ENCODE results near the gene PRICKLE2. TPM values are rescaled to one million over a fixed set of nuclear protein-coding genes. Genes with fewer than 3 reads are reported as not detected.

The PRICKLE2 gene
- total and polyA plus RNA-seq, 4 donors = 0.89 to 8.0 (median 3.2) TPM

DNA sequence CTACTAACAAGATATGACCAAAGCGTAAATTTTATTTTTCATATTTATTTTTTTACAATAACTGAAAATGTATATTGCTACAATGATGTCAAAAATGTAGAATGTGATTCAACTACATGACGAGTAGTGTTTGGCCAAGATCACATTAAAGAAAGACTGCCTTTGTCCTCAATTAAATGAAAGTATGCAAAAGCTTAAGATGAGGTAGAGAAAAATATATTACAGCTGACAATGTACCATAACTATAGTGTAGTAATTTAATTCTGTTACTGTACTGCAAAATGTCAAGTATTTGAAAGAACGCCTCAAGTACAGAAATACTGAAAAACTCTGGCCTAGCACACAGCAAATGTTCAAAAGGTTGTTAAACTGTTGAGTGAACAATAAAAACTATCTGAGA is 9.7 kb downstream of the PRICKLE2 start (continued):
- no peak for TF ChIP-seq RAD21 (IDR thresholded peaks at IDR 0.05)
- TF ChIP-seq YY1 (IDR thresholded peaks at IDR 0.05) = no peak

DNA sequence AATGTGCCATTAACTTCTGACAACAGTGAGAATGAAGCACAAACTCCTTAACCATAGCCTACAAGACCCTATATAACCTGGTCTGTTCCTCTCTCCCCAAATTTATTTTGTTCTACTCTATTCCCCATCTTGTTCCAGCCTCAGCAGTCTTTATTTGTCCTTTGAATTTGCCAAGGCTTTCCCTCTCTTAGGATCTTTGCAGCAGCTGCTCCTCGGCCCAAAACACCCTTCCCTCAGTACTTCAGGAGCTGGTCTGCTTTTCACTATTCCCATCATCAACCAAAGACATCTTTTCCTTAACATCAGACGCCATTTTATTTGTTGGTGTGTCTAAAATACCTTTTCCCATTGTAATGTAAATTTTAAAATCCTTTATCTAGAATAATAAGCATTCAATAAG is 10.2 kb downstream of the PRICKLE2 start:
- TF ChIP-seq, protein P1, sequence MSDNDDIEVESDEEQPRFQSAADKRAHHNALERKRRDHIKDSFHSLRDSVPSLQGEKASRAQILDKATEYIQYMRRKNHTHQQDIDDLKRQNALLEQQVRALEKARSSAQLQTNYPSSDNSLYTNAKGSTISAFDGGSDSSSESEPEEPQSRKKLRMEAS (IDR thresholded peaks at IDR 0.05) = no peak
- TF ChIP-seq FOXA2 (IDR thresholded peaks at IDR 0.05) (no peak), RAD21 (IDR thresholded peaks at IDR 0.05) (no peak), FOXA1 (IDR thresholded peaks at IDR 0.05) (no peak), NR2F2 (IDR thresholded peaks at IDR 0.05) (no peak), HNF4A (conservative IDR thresholded peaks at IDR 0.05) (no peak), RXRA (IDR thresholded peaks at IDR 0.05) (no peak), EGR1 (IDR thresholded peaks at IDR 0.05; ENCODE audit: low read depth in 2 of 2) (no peak), YY1 (IDR thresholded peaks at IDR 0.05) (no peak), JUND (IDR thresholded peaks at IDR 0.05) (no peak)
- TF ChIP-seq, protein P2, sequence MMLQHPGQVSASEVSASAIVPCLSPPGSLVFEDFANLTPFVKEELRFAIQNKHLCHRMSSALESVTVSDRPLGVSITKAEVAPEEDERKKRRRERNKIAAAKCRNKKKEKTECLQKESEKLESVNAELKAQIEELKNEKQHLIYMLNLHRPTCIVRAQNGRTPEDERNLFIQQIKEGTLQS (IDR thresholded peaks at IDR 0.05) = no peak
- TF ChIP-seq, protein P3, sequence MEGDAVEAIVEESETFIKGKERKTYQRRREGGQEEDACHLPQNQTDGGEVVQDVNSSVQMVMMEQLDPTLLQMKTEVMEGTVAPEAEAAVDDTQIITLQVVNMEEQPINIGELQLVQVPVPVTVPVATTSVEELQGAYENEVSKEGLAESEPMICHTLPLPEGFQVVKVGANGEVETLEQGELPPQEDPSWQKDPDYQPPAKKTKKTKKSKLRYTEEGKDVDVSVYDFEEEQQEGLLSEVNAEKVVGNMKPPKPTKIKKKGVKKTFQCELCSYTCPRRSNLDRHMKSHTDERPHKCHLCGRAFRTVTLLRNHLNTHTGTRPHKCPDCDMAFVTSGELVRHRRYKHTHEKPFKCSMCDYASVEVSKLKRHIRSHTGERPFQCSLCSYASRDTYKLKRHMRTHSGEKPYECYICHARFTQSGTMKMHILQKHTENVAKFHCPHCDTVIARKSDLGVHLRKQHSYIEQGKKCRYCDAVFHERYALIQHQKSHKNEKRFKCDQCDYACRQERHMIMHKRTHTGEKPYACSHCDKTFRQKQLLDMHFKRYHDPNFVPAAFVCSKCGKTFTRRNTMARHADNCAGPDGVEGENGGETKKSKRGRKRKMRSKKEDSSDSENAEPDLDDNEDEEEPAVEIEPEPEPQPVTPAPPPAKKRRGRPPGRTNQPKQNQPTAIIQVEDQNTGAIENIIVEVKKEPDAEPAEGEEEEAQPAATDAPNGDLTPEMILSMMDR (IDR thresholded peaks at IDR 0.05; ENCODE audit: low read depth, low read length, missing input control) = no peak
- TF ChIP-seq, protein P4, sequence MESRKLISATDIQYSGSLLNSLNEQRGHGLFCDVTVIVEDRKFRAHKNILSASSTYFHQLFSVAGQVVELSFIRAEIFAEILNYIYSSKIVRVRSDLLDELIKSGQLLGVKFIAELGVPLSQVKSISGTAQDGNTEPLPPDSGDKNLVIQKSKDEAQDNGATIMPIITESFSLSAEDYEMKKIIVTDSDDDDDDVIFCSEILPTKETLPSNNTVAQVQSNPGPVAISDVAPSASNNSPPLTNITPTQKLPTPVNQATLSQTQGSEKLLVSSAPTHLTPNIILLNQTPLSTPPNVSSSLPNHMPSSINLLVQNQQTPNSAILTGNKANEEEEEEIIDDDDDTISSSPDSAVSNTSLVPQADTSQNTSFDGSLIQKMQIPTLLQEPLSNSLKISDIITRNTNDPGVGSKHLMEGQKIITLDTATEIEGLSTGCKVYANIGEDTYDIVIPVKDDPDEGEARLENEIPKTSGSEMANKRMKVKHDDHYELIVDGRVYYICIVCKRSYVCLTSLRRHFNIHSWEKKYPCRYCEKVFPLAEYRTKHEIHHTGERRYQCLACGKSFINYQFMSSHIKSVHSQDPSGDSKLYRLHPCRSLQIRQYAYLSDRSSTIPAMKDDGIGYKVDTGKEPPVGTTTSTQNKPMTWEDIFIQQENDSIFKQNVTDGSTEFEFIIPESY (IDR thresholded peaks at IDR 0.05) = no peak
- no peaks in the 10 kb centered on the region for H3K9me3 ChIP-seq (ENCODE audit: control insufficient read depth in 4 of 4, low read length in 3 of 4)
- no peak for DNase-seq (ENCODE audit: low spot score)
- no peak overlapping the region for H3K4me3 ChIP-seq (ENCODE audit: low read depth in 1 of 3, low read length in 3 of 3)
- 82% methylated on average over 2 of the region's 2 CpGs for WGBS
- no peaks in the 10 kb centered on the region for H3K27me3 ChIP-seq (ENCODE audit: control insufficient read depth in 4 of 4, insufficient read depth in 4 of 4, low read length in 3 of 4)
- no peak overlapping the region for H3K27ac ChIP-seq (ENCODE audit: low read depth in 1 of 2, low read length in 2 of 2)
- no peaks in the 10 kb centered on the region for H3K36me3 ChIP-seq (ENCODE audit: control insufficient read depth in 4 of 4, insufficient read depth in 3 of 4, low read depth in 1 of 4, low read length in 3 of 4)
- H3K9ac ChIP-seq (ENCODE audit: low read depth in 1 of 2, low read length in 2 of 2) = no peak overlapping the region
- no peaks in the 10 kb centered on the region for H3K4me1 ChIP-seq (ENCODE audit: control insufficient read depth in 4 of 4, insufficient read depth in 4 of 4, low read length in 3 of 4)

DNA sequence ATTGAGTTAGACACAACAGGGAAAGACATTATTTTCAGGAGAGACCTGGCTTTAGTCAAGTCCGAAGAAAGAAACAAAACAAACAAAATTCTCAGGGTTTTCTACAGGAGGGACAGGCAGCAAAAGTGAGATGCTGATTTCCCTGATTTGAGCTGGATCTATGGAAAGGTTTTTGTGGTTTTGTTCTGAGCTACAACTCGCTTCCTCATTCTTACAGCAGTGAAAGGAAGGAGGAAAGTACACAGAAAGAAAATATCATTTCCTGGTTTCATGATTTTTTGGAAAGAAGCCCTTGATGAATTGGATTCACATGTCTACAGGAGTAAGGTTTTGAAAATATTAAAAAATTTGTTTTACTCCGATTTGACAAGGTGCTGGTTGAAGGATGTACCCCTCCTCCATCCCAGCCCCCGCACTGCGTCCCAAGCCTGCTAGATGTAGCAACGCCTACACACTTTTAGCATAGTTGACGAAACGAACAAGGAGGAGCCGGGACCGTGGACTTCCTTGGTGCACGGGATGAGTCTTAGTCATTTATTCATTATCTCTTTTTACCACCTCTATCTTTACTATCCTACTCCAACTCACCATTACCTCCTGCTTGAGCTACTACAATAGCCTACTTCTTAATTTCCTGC is 10.8 kb downstream of the PRICKLE2 start:
- Histone ChIP-seq H3K4me3 (ENCODE audit: low read depth in 1 of 3, low read length in 3 of 3) (no peak overlapping the region), H3K9me3 (ENCODE audit: control insufficient read depth in 4 of 4, low read length in 3 of 4) (no peaks in the 10 kb centered on the region), H3K27me3 (ENCODE audit: control insufficient read depth in 4 of 4, insufficient read depth in 4 of 4, low read length in 3 of 4) (no peaks in the 10 kb centered on the region), H3K36me3 (ENCODE audit: control insufficient read depth in 4 of 4, insufficient read depth in 3 of 4, low read depth in 1 of 4, low read length in 3 of 4) (no peaks in the 10 kb centered on the region), H3K4me1 (ENCODE audit: control insufficient read depth in 4 of 4, insufficient read depth in 4 of 4, low read length in 3 of 4) (no peaks in the 10 kb centered on the region), H3K9ac (ENCODE audit: low read depth in 1 of 2, low read length in 2 of 2) (no peak overlapping the region), H3K27ac (ENCODE audit: low read depth in 1 of 2, low read length in 2 of 2) (peak overlapping the region; percentile 21 to 39)
- DNase-seq (ENCODE audit: low spot score) = no peak
- 76% methylated on average over 11 of the region's 11 CpGs for WGBS
- TF ChIP-seq FOXA2 (IDR thresholded peaks at IDR 0.05) (no peak), FOXA1 (IDR thresholded peaks at IDR 0.05) (no peak), JUND (IDR thresholded peaks at IDR 0.05) (no peak), RXRA (IDR thresholded peaks at IDR 0.05) (no peak), RAD21 (IDR thresholded peaks at IDR 0.05) (no peak), EGR1 (IDR thresholded peaks at IDR 0.05; ENCODE audit: low read depth in 2 of 2) (no peak)
- TF ChIP-seq, protein P1 (IDR thresholded peaks at IDR 0.05) = no peak
- TF ChIP-seq, protein P4 (IDR thresholded peaks at IDR 0.05) = no peak
- TF ChIP-seq, protein P5, sequence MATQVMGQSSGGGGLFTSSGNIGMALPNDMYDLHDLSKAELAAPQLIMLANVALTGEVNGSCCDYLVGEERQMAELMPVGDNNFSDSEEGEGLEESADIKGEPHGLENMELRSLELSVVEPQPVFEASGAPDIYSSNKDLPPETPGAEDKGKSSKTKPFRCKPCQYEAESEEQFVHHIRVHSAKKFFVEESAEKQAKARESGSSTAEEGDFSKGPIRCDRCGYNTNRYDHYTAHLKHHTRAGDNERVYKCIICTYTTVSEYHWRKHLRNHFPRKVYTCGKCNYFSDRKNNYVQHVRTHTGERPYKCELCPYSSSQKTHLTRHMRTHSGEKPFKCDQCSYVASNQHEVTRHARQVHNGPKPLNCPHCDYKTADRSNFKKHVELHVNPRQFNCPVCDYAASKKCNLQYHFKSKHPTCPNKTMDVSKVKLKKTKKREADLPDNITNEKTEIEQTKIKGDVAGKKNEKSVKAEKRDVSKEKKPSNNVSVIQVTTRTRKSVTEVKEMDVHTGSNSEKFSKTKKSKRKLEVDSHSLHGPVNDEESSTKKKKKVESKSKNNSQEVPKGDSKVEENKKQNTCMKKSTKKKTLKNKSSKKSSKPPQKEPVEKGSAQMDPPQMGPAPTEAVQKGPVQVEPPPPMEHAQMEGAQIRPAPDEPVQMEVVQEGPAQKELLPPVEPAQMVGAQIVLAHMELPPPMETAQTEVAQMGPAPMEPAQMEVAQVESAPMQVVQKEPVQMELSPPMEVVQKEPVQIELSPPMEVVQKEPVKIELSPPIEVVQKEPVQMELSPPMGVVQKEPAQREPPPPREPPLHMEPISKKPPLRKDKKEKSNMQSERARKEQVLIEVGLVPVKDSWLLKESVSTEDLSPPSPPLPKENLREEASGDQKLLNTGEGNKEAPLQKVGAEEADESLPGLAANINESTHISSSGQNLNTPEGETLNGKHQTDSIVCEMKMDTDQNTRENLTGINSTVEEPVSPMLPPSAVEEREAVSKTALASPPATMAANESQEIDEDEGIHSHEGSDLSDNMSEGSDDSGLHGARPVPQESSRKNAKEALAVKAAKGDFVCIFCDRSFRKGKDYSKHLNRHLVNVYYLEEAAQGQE (IDR thresholded peaks at IDR 0.05) = no peak

Data from liver (tissue), 9 donors.